Measurements from ENCODE around the gene BNIPL.

Gene BNIPL

DNA sequence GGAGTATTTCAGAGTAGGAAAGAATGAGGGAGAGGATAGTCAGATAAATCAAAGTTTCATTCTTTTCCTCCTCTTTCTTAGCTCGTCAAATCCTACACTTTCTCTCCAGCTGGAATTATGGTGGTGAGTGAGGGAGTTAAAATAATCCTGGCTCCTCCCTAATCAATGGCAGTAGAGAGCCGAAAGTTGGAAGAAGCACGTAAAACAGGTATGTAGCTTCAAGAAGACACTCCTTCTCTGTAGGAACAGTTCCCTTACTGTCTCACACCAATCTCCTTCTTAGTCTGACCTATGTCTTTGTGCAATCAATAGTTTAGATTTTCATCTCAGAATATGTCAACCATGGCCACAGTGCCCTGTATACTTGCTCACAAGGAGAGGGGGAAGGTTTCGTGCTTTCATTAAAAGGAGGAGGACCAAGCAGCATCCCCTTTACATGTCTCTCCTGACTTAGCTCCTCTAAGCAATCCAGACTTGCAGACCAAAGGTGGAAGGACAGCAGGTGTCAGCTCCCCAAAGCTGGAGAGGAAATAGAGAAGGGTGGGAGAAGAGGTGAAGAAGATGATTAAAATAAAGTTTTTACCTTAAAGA, 30.6 kb upstream of the BNIPL start:
- TF ChIP-seq, protein P1, sequence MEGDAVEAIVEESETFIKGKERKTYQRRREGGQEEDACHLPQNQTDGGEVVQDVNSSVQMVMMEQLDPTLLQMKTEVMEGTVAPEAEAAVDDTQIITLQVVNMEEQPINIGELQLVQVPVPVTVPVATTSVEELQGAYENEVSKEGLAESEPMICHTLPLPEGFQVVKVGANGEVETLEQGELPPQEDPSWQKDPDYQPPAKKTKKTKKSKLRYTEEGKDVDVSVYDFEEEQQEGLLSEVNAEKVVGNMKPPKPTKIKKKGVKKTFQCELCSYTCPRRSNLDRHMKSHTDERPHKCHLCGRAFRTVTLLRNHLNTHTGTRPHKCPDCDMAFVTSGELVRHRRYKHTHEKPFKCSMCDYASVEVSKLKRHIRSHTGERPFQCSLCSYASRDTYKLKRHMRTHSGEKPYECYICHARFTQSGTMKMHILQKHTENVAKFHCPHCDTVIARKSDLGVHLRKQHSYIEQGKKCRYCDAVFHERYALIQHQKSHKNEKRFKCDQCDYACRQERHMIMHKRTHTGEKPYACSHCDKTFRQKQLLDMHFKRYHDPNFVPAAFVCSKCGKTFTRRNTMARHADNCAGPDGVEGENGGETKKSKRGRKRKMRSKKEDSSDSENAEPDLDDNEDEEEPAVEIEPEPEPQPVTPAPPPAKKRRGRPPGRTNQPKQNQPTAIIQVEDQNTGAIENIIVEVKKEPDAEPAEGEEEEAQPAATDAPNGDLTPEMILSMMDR (IDR thresholded peaks at IDR 0.05; ENCODE audit: poor library complexity, severe bottlenecking): no peak
- Histone ChIP-seq H3K36me3 (ENCODE audit: low read depth) (no peaks in the 10 kb centered on the region; the same call in 1 of the 2 replicates), H3K4me3 (ENCODE audit: severe bottlenecking) (peak overlapping the region; percentile 30), H3K27ac (ENCODE audit: poor library complexity, severe bottlenecking) (peak overlapping the region; percentile 75), H3K9me3 (ENCODE audit: severe bottlenecking) (no peaks in the 10 kb centered on the region), H3K4me1 (ENCODE audit: insufficient read depth, poor library complexity, severe bottlenecking) (peaks cover 18% of the 10 kb centered on the region), H3K27me3 (ENCODE audit: insufficient read depth, poor library complexity, severe bottlenecking) (no peaks in the 10 kb centered on the region)
- DNase-seq (ENCODE audit: low spot score): no peak
- ATAC-seq (ENCODE audit: low read depth): 0 out of 3 replicates have a peak, but pooled peaks have one; percentile 2

DNA sequence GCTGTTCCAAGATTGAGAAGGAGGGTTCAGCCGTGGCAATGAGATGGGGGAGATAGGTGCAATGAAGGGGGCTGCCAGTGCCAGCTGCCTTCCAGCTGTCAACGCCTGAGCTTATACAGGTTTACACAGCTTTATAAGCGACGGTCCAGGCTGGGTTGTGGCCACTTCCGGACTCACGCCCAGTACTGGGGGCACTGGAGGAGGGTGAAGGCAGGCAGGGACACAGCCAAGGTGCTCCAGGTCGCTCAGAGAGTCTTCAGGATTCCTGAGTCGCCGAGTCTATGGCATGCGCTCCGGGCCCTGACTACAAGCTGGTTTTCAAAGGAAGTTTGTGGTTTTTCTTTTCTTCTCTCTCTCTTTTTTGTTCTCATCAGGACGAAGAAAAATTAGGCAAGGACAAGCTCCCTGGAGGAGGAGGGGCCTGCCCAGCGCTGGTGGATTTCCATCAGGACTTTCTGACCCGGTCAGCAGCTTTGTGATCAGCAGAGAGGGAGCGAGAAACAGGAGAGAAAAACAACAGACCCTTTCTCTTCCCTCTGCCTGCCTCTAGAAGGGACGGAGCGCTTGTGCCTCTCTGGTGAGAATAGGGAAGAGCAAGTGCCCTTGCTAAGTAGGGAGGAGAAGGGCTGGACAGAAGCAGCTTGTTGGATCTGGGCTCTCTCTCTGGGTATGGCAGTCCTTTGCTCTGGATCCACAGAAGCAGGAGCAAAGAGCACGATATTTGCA, 29.9 kb upstream of the BNIPL start, which contains the start of gene MINDY1:
MINDY1 (minus strand) TSS at position 576 of the 726 bp plus-strand sequence. CDS start 4,285 bp downstream, outside the sequence.
- DNase-seq (ENCODE audit: low spot score) (peak; percentile 60), ATAC-seq (ENCODE audit: low read depth) (peak; percentile 85)
- Histone ChIP-seq H3K36me3 (ENCODE audit: low read depth) (no peaks in the 10 kb centered on the region; the same call in 1 of the 2 replicates), H3K9me3 (ENCODE audit: severe bottlenecking) (no peaks in the 10 kb centered on the region), H3K4me1 (ENCODE audit: insufficient read depth, poor library complexity, severe bottlenecking) (peaks cover 18% of the 10 kb centered on the region), H3K27ac (ENCODE audit: poor library complexity, severe bottlenecking) (peak within 1 kb of the TSS; percentile 75), H3K27me3 (ENCODE audit: insufficient read depth, poor library complexity, severe bottlenecking) (no peaks in the 10 kb centered on the region), H3K4me3 (ENCODE audit: severe bottlenecking) (peak within 1 kb of the TSS; percentile 30)
- TF ChIP-seq, protein P1 (IDR thresholded peaks at IDR 0.05; ENCODE audit: poor library complexity, severe bottlenecking): peak; percentile 49

DNA sequence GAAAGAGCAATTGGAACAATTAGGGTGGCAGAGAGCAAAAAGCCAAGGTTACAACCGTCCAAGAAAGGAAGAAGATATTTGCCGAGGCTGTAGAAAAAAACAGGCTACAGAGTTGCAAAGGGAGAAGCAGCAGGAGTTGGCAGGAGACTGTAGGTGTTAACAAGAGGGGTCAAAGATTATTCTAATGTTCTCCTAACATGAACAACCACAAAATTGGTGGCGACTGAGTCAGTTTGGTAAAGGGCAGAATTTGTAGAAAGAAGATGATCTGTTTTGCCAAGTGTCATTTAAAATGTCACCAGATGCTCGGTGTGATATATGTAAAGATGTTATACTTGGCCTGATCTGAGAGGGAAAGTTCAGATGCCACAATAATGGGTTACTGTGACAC, 28.5 kb upstream of the BNIPL start:
- Histone ChIP-seq H3K27me3 (ENCODE audit: insufficient read depth, poor library complexity, severe bottlenecking) (no peaks in the 10 kb centered on the region), H3K4me1 (ENCODE audit: insufficient read depth, poor library complexity, severe bottlenecking) (peaks cover 18% of the 10 kb centered on the region), H3K9me3 (ENCODE audit: severe bottlenecking) (no peaks in the 10 kb centered on the region), H3K36me3 (ENCODE audit: low read depth) (no peaks in the 10 kb centered on the region; the same call in 1 of the 2 replicates), H3K4me3 (ENCODE audit: severe bottlenecking) (peak overlapping the region; percentile 61), H3K27ac (ENCODE audit: poor library complexity, severe bottlenecking) (peak overlapping the region; percentile 75)
- DNase-seq (ENCODE audit: low spot score) (no peak), ATAC-seq (ENCODE audit: low read depth) (no peak)
- TF ChIP-seq, protein P1 (IDR thresholded peaks at IDR 0.05; ENCODE audit: poor library complexity, severe bottlenecking): no peak

DNA sequence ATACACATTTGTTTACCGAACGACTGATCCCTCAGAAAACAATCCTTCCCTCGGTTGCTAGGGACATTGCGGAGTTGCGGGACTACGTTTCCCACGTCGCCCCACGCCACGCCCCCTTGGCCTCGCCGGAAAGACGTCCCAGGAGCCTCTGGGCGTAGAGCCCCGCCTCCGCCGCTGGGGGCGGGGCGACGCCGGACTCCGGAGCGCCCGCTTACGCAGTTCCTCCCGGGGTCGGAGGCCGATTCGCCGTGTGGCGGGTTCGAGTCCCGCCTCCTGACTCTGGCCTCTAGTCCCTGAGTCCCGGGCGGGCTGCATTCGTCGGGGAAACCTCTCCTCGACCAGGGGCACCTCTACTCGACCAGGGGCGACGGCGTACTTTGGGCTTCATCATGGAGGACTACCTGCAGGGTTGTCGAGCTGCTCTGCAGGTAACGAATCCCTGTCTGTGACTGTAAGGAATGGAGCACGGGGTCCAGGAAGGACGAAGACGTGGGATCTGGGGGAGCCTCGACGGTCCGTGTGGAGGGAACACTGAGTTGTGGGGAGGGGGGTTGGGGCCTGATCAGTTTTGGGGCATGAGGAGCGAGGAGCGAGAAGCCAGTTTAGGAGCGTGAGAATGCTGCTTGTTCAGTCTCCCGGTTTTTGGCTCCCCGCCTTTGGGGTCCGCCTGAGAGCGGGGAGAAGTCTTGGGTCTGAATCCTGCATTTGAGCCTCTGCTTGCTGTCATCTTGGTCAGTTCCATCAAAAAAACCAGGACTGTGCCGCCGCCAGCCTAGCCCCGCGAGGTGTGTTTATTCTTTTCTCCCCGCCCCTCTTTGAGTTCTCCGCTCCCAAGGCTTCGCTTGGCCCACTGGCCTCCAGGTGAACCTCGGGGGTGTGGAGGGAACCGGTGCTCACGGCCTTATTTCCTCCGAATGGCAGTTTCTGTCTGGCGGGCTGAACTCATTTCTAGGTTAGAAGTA, 27.9 kb upstream of the BNIPL start, which contains the start of gene PRUNE1:
PRUNE1 (plus strand) TSS at position 206 of the 962 bp plus-strand sequence; CDS start at position 390, 184 bp downstream.
- Histone ChIP-seq H3K4me3 (ENCODE audit: severe bottlenecking) (peak within 1 kb of the TSS; percentile 61), H3K36me3 (ENCODE audit: low read depth) (no peaks in the 10 kb centered on the region; the same call in 1 of the 2 replicates), H3K27me3 (ENCODE audit: insufficient read depth, poor library complexity, severe bottlenecking) (no peaks in the 10 kb centered on the region), H3K9me3 (ENCODE audit: severe bottlenecking) (no peaks in the 10 kb centered on the region), H3K27ac (ENCODE audit: poor library complexity, severe bottlenecking) (peak within 1 kb of the TSS; percentile 75), H3K4me1 (ENCODE audit: insufficient read depth, poor library complexity, severe bottlenecking) (peaks cover 18% of the 10 kb centered on the region)
- ATAC-seq (ENCODE audit: low read depth) (peak; percentile 68), DNase-seq (ENCODE audit: low spot score) (peak; percentile 96)
- TF ChIP-seq, protein P1 (IDR thresholded peaks at IDR 0.05; ENCODE audit: poor library complexity, severe bottlenecking): no peak

Measured in RWPE2 (cell line).